Osteocyte (in vitro differentiated cells): Measurements from ENCODE around the gene CFAP251. TPM values are rescaled to one million over a fixed set of nuclear protein-coding genes. Genes with fewer than 3 reads are reported as not detected.

Experiments used
- DNase-seq: peaks from one replicate; pipeline ENCODE4 v3.0.0; 2021; ENCODE audit warnings: mixed read lengths; ENCODE audit not compliant: unreplicated experiment; ENCODE audit errors: extremely low spot score
- H3K27ac Mint-ChIP-seq: one replicate; pipeline ENCODE4 v1.8.0; 2021; ENCODE audit warnings: mild to moderate bottlenecking, mixed read lengths; ENCODE audit not compliant: unreplicated experiment
- H3K27me3 Mint-ChIP-seq: one replicate; pipeline ENCODE4 v1.8.0; 2021; ENCODE audit warnings: mixed read lengths; ENCODE audit not compliant: unreplicated experiment
- H3K36me3 Mint-ChIP-seq: one replicate; pipeline ENCODE4 v1.8.0; 2021; ENCODE audit warnings: mixed read lengths; ENCODE audit not compliant: unreplicated experiment
- H3K4me1 Mint-ChIP-seq: one replicate; pipeline ENCODE4 v1.8.0; 2021; ENCODE audit warnings: mixed read lengths; ENCODE audit not compliant: unreplicated experiment
- H3K4me3 Mint-ChIP-seq: one replicate; pipeline ENCODE4 v1.8.0; 2021; ENCODE audit warnings: mild to moderate bottlenecking, moderate library complexity, mixed read lengths; ENCODE audit not compliant: unreplicated experiment
- H3K9me3 Mint-ChIP-seq: one replicate; pipeline ENCODE4 v1.8.0; 2021; ENCODE audit warnings: mixed read lengths; ENCODE audit not compliant: unreplicated experiment
- total RNA-seq: library from RNA; stranded (reverse); gene quantifications from 2 replicates; pipeline ENCODE4 v1.2.1, GENCODE V29; 2021
- TF ChIP-seq, protein P1 (sequence below): fragments of 200-600 bp; sonication (generic); IDR thresholded peaks from 2 replicates; pipeline ENCODE4 v1.5.0; 2021; ENCODE audit warnings: antibody characterized with exemption, mild to moderate bottlenecking, moderate library complexity

Gene CFAP251
- total RNA-seq, 1 donor from 2014 or later, result 2.6 TPM

DNA sequence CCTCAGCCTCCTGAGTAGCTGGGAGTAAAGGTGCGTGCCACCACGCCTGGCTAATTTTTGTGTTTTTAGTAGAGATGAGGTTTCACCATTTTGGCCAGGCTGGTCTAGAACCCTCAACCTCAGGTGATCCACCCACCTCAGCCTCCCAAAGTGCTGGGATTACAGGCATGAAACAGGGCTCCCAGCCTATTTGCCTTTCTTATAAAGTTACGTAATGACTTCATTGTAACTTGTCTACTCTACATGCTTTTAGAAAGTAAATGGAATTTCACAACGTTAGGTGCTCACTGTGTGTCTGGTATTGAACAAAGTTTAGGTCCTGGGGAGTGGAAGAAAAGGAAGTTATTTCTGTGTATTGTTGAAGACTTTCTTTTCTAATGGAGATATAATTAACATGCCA lies 12.5 kb downstream of the CFAP251 start:
- TF ChIP-seq, protein P1, sequence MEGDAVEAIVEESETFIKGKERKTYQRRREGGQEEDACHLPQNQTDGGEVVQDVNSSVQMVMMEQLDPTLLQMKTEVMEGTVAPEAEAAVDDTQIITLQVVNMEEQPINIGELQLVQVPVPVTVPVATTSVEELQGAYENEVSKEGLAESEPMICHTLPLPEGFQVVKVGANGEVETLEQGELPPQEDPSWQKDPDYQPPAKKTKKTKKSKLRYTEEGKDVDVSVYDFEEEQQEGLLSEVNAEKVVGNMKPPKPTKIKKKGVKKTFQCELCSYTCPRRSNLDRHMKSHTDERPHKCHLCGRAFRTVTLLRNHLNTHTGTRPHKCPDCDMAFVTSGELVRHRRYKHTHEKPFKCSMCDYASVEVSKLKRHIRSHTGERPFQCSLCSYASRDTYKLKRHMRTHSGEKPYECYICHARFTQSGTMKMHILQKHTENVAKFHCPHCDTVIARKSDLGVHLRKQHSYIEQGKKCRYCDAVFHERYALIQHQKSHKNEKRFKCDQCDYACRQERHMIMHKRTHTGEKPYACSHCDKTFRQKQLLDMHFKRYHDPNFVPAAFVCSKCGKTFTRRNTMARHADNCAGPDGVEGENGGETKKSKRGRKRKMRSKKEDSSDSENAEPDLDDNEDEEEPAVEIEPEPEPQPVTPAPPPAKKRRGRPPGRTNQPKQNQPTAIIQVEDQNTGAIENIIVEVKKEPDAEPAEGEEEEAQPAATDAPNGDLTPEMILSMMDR, result no peak
- Mint-ChIP-seq H3K9me3 (no peaks in the 10 kb centered on the region), H3K36me3 (peaks cover 24% of the 10 kb centered on the region), H3K4me3 (no peak overlapping the region), H3K27me3 (no peaks in the 10 kb centered on the region), H3K27ac (no peak overlapping the region), H3K4me1 (peaks cover 13% of the 10 kb centered on the region)
- DNase-seq, result no peak

DNA sequence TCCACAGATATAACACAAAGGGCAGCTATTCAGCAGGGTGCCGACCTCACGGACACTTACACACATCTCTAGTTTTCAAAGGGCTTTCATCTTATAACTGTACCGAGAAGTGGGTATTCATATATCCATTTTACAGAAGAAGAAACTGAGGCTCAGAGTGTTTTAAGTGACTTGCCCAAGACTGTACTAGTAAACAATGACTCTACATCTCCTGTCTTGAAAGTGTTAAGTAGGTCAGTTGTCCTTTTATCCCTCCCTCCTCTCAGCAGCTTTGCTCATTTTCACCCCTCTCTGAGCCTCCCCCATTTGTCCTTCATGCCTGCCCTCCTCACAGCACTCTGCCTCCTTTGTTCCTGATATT lies 13.8 kb downstream of the CFAP251 start:
- no peak overlapping the region for H3K27ac Mint-ChIP-seq
- peaks cover 9% of the 10 kb centered on the region for H3K4me1 Mint-ChIP-seq
- no peaks in the 10 kb centered on the region for H3K27me3 Mint-ChIP-seq
- no peak overlapping the region for H3K4me3 Mint-ChIP-seq
- peaks cover 2% of the 10 kb centered on the region for H3K9me3 Mint-ChIP-seq
- no peak for DNase-seq
- TF ChIP-seq, protein P1, result no peak
- peaks cover 36% of the 10 kb centered on the region for H3K36me3 Mint-ChIP-seq

DNA sequence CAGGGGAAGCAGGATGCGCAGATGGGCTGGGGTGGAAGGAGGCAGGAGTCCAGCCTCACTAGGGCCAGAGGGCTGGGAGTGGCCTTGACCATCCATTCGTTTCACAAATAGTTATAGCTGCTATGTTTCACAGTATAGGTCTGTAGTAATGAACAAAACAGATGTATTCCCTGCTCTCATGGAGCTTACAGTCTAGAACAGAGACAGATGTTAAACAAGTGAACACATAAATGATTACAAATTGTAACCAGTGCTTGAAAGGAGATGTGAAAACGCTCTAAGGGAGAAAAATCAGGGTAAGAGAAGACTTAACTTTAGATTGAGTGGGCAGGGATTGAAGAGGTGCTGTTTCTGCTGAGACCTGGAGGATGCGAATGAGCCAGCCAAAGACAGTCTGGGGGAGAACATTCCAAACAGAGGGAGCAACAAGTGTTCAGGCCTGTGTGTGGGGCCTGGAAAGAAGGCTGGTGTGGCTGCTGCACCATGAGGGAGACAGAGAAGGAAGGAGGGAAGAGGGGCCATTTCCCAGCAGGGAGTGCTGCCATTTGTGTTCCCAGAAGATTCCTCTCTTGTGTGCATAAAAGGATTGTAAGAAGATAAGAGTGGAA lies 14.6 kb downstream of the CFAP251 start:
- Mint-ChIP-seq H3K4me3 (no peak overlapping the region), H3K9me3 (peaks cover 7% of the 10 kb centered on the region), H3K27ac (no peak overlapping the region), H3K4me1 (peaks cover 2% of the 10 kb centered on the region), H3K27me3 (no peaks in the 10 kb centered on the region), H3K36me3 (peaks cover 42% of the 10 kb centered on the region)
- DNase-seq, result no peak
- TF ChIP-seq, protein P1, result no peak

DNA sequence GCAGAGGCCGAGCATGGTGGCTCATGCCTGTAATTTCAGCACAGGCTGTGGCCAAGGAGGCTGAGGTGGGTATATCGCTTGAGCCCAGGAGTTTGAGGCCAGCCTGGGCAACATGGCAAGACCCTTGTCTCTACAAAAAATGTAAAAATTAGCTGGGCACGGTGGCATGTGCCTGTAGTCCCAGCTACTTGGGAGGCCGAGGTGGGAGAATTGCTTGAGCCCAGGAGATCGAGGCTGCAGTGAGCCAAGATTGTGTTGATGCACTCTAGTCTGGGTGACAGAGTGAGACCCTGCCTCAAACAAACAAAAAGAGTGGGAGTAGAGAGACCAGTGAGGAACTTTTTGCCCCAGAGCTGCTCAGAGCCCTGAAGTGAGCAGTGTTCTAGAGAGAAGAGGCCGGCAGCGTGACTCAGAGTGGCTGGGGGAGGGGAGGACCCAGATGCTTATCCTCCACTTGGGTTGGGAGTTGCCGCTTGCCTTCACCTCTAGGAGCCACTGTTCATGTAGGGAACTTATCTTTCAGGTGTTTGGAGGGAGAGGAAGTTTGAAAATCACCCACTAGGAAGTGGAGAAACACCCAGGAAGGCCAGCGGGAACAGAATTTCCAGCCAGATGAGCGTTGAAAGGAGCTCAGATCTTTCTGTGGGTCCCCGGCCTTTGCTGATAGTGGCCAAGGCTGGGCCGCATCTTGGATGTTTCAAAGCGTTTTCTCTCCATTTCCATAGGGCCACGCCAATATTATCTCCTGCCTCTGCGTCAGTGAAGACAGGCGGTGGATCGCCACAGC lies 15.3 kb downstream of the CFAP251 start:
- peaks cover 7% of the 10 kb centered on the region for H3K9me3 Mint-ChIP-seq
- no peak overlapping the region for H3K4me3 Mint-ChIP-seq
- H3K27me3 Mint-ChIP-seq, result no peaks in the 10 kb centered on the region
- H3K36me3 Mint-ChIP-seq, result peaks cover 42% of the 10 kb centered on the region
- no peak for DNase-seq
- H3K27ac Mint-ChIP-seq, result no peak overlapping the region
- H3K4me1 Mint-ChIP-seq, result peaks cover 2% of the 10 kb centered on the region
- TF ChIP-seq, protein P1, result no peak

DNA sequence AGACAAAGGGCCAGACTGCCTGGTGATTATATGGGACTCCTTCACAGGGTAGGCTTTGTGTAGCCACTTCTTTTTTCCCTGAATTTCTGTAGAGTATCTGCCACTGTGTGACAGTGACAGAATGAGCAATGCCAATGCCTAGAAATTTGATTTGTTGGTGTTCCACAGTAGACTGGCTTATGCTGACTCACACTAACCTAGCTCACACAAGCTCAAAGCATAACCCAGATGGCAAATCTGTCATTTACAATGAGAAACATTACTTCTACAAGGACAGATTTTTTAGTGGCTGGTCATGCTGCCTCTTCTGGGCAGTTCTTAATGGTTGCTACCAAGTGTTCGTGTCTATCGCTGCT lies 15.9 kb downstream of the CFAP251 start:
- Mint-ChIP-seq H3K4me1 (peaks cover 2% of the 10 kb centered on the region), H3K27me3 (no peaks in the 10 kb centered on the region), H3K36me3 (peaks cover 46% of the 10 kb centered on the region), H3K9me3 (peaks cover 7% of the 10 kb centered on the region), H3K4me3 (no peak overlapping the region), H3K27ac (no peak overlapping the region)
- DNase-seq, result no peak
- TF ChIP-seq, protein P1, result no peak
